ENCODE data around the gene POLK. TPM values are rescaled to one million over a fixed set of nuclear protein-coding genes. Genes with fewer than 3 reads are reported as not detected.
"Not testable (repeated sequence)": the region's sequence is repeated elsewhere in the genome, so short reads cannot be mapped to it uniquely, and the experiment has no call there.

Gene POLK
- total and polyA plus RNA-seq, 2 of the 4 experiments (the other 2 are of a cell fraction): 10.4 to 24.4 TPM

GRCh38 chr5:75498875-75499274 lies 12.8 kb upstream of the POLK start:
- 60% methylated on average over 1 of the region's 1 CpG; no CpG with 5 or more reads in 1 of the 2 experiments for WGBS, 2 experiments (ENCODE audit: extremely low coverage in 2 of 2, insufficient read length in 1 of 2)
- H3K14ac ChIP-seq (replicated peaks; ENCODE audit: low read depth, low read length); H2AK5ac ChIP-seq (ENCODE audit: low read depth, low read length); intact Hi-C loops (cut with micrococcal nuclease); H2AFZ ChIP-seq (replicated peaks; ENCODE audit: low read length, poor library complexity); H2BK5ac ChIP-seq (ENCODE audit: low read depth, low read length, poor library complexity, severe bottlenecking); in situ Hi-C loops (cut with MboI; ENCODE audit: low sequenced_read_pairs); POLR2A ChIA-PET (ENCODE audit: unreplicated experiment); H3K18ac ChIP-seq (ENCODE audit: low read depth, low read length); H3K4ac ChIP-seq (ENCODE audit: low read depth, low read length); H2AK9ac ChIP-seq (replicated peaks; ENCODE audit: low read depth, low read length, poor library complexity); H2BK120ac ChIP-seq (ENCODE audit: low read depth, low read length); H2BK20ac ChIP-seq (ENCODE audit: low read depth, low read length); DNase-seq; H3K36me3 ChIP-seq (ENCODE audit: control insufficient read depth, insufficient read depth, low read length); H4K5ac ChIP-seq (ENCODE audit: low read depth, low read length); dilution Hi-C loops (cut with HindIII; ENCODE audit: low sequenced_read_pairs, unreplicated experiment); CTCF ChIA-PET; H4K8ac ChIP-seq (ENCODE audit: low read depth in 2 of 2, low read length in 2 of 2); H3K4me1 ChIP-seq (ENCODE audit: control insufficient read depth, insufficient read depth, low read length); H3K4me3 ChIP-seq (ENCODE audit: insufficient read depth, low read depth, low read length); BruUV-seq (replicated peaks); H3K27ac ChIP-seq (ENCODE audit: insufficient read depth, low read length); H3K27me3 ChIP-seq (ENCODE audit: control insufficient read depth, insufficient read depth, low read length); H3K4me2 ChIP-seq (ENCODE audit: low read depth, low read length); H3K56ac ChIP-seq (ENCODE audit: extremely low read depth, insufficient read depth, low read length); H4K91ac ChIP-seq (ENCODE audit: insufficient read depth, low read depth, low read length); H3K9me3 ChIP-seq (ENCODE audit: control insufficient read depth, insufficient read depth, low read length); H2BK15ac ChIP-seq (ENCODE audit: low read depth, low read length); H3K23ac ChIP-seq (ENCODE audit: low read depth, low read length); H3K9ac ChIP-seq (ENCODE audit: low read depth, low read length); ATAC-seq (ENCODE audit: low read depth); H3K9me1 ChIP-seq (ENCODE audit: insufficient read depth, low read length): not testable (repeated sequence)
- peaks cover 13% of the 10 kb centered on the region; the same call in 1 of the 2 replicates for H4K20me1 ChIP-seq (ENCODE audit: insufficient read depth, low read length)
- H3K79me1 ChIP-seq (ENCODE audit: low read depth in 1 of 2, low read length in 2 of 2): peaks cover 3 to 51% of the 10 kb centered on the region in 2 experiments

DNA sequence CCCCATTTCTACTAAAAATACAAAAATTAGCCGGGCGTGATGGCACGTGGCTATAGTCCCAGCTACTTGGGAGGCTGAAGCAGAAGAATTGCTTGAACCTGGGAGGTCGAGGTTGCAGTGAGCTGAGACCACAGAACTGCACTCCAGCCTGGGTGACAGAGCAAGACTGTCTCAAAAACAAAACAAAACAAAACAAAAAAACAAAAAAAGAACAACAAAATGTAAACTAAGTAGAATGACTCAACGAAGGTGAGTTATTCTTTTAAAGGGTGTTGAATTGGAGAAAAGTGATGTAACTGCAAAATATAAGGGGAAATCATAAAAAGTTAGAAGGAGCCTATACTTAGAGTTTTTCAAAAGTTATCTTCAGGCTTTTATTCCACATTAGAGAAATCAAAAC lies 6.6 kb upstream of the POLK start:
- H2BK5ac ChIP-seq (ENCODE audit: low read depth, low read length, poor library complexity, severe bottlenecking); DNase-seq; H2BK120ac ChIP-seq (ENCODE audit: low read depth, low read length); BruUV-seq (replicated peaks); H3K9me3 ChIP-seq (ENCODE audit: control insufficient read depth, insufficient read depth, low read length); H2AFZ ChIP-seq (replicated peaks; ENCODE audit: low read length, poor library complexity); H2BK20ac ChIP-seq (ENCODE audit: low read depth, low read length); intact Hi-C loops (cut with micrococcal nuclease); H3K4ac ChIP-seq (ENCODE audit: low read depth, low read length); ATAC-seq (ENCODE audit: low read depth); H3K4me2 ChIP-seq (ENCODE audit: low read depth, low read length); H3K4me3 ChIP-seq (ENCODE audit: insufficient read depth, low read depth, low read length); H2AK9ac ChIP-seq (replicated peaks; ENCODE audit: low read depth, low read length, poor library complexity); CTCF ChIA-PET; H3K27ac ChIP-seq (ENCODE audit: insufficient read depth, low read length); H2BK15ac ChIP-seq (ENCODE audit: low read depth, low read length); H4K5ac ChIP-seq (ENCODE audit: low read depth, low read length); dilution Hi-C loops (cut with HindIII; ENCODE audit: low sequenced_read_pairs, unreplicated experiment); in situ Hi-C loops (cut with MboI; ENCODE audit: low sequenced_read_pairs); H3K4me1 ChIP-seq (ENCODE audit: control insufficient read depth, insufficient read depth, low read length); H3K9me1 ChIP-seq (ENCODE audit: insufficient read depth, low read length); H4K8ac ChIP-seq (ENCODE audit: low read depth in 2 of 2, low read length in 2 of 2); H3K9ac ChIP-seq (ENCODE audit: low read depth, low read length); H4K91ac ChIP-seq (ENCODE audit: insufficient read depth, low read depth, low read length); H3K14ac ChIP-seq (replicated peaks; ENCODE audit: low read depth, low read length); H3K23ac ChIP-seq (ENCODE audit: low read depth, low read length); H3K36me3 ChIP-seq (ENCODE audit: control insufficient read depth, insufficient read depth, low read length); H4K20me1 ChIP-seq (ENCODE audit: insufficient read depth, low read length); H3K27me3 ChIP-seq (ENCODE audit: control insufficient read depth, insufficient read depth, low read length); H3K56ac ChIP-seq (ENCODE audit: extremely low read depth, insufficient read depth, low read length); POLR2A ChIA-PET (ENCODE audit: unreplicated experiment); H2AK5ac ChIP-seq (ENCODE audit: low read depth, low read length); H3K18ac ChIP-seq (ENCODE audit: low read depth, low read length): not testable (repeated sequence)
- H3K79me1 ChIP-seq (ENCODE audit: low read depth in 1 of 2, low read length in 2 of 2): peaks cover 0 to 41% of the 10 kb centered on the region in 2 experiments
- no CpG with 5 or more reads among the region's 5 CpGs for WGBS, 2 experiments (ENCODE audit: extremely low coverage in 2 of 2, insufficient read length in 1 of 2)
